OCI-LY7 (cell line): ENCODE data around the gene STK4.

Experiments
- EZH2phosphoT487 ChIP-seq: fragments of 200-600 bp; sonication (generic); IDR thresholded peaks from 2 replicates; pipeline ENCODE4 v1.6.1; 2018; ENCODE audit warnings: low read depth, borderline replicate concordance, mild to moderate bottlenecking, mixed run types, antibody characterized with exemption, low read length, moderate library complexity, mixed read lengths
- TF ChIP-seq, protein P1 (sequence below): fragments of 200-600 bp; sonication (generic); conservative IDR thresholded peaks from 2 replicates; pipeline ENCODE4 v1.5.1; 2014; ENCODE audit warnings: mild to moderate bottlenecking, antibody characterized with exemption, low read length, moderate library complexity, mixed read lengths

GRCh38 chr20:44954211-44954610, 12.1 kb upstream of the STK4 start:
- TF ChIP-seq, protein P1, sequence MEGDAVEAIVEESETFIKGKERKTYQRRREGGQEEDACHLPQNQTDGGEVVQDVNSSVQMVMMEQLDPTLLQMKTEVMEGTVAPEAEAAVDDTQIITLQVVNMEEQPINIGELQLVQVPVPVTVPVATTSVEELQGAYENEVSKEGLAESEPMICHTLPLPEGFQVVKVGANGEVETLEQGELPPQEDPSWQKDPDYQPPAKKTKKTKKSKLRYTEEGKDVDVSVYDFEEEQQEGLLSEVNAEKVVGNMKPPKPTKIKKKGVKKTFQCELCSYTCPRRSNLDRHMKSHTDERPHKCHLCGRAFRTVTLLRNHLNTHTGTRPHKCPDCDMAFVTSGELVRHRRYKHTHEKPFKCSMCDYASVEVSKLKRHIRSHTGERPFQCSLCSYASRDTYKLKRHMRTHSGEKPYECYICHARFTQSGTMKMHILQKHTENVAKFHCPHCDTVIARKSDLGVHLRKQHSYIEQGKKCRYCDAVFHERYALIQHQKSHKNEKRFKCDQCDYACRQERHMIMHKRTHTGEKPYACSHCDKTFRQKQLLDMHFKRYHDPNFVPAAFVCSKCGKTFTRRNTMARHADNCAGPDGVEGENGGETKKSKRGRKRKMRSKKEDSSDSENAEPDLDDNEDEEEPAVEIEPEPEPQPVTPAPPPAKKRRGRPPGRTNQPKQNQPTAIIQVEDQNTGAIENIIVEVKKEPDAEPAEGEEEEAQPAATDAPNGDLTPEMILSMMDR = no peak
- no peak for TF ChIP-seq EZH2phosphoT487
